Testis (tissue), 2 donors: ENCODE results near the gene LENG1.

Experiments
- CTCF ChIP-seq, 3 experiments: fragments of 450-650 bp in 2 of 3; fragments of 200-600 bp in 1 of 3; sonication (generic) in 1 of 3; IDR thresholded peaks; one replicate each; pipeline ENCODE4 v1.5.1; 2016 to 2019; ENCODE audit warnings: antibody characterized with exemption in 3 of 3, mild to moderate bottlenecking in 2 of 3, moderate library complexity in 1 of 3
- POLR2A ChIP-seq: fragments of 450-650 bp; IDR thresholded peaks from one replicate; pipeline ENCODE4 v1.6.1; 2017; ENCODE audit warnings: antibody characterized with exemption, mild to moderate bottlenecking, moderate library complexity

GRCh38 chr19:54115109-54116063 is 44.1 kb downstream of the LENG1 start, which contains the start of the genes PRPF31 and TFPT:
- TF ChIP-seq POLR2A (no peak), CTCF (IDR thresholded peaks at IDR 0.05) (peak in 1 of 3 experiments; percentile 36)
